DND-41 (cell line): ENCODE data around the gene PSTPIP2.

Experiments used
- EZH2 ChIP-seq: IDR thresholded peaks from 3 replicates; pipeline ENCODE4 v1.6.1; 2012; ENCODE audit warnings: borderline replicate concordance, low read depth, mild to moderate bottlenecking, moderate library complexity, low read length, inconsistent platforms; ENCODE audit not compliant: severe bottlenecking
- TF ChIP-seq, protein P1 (sequence below): IDR thresholded peaks from 2 replicates; pipeline ENCODE4 v1.5.1; 2012; ENCODE audit warnings: borderline replicate concordance, low read length, moderate library complexity, mild to moderate bottlenecking; ENCODE audit not compliant: poor library complexity, severe bottlenecking; ENCODE audit errors: extremely low read depth

DNA sequence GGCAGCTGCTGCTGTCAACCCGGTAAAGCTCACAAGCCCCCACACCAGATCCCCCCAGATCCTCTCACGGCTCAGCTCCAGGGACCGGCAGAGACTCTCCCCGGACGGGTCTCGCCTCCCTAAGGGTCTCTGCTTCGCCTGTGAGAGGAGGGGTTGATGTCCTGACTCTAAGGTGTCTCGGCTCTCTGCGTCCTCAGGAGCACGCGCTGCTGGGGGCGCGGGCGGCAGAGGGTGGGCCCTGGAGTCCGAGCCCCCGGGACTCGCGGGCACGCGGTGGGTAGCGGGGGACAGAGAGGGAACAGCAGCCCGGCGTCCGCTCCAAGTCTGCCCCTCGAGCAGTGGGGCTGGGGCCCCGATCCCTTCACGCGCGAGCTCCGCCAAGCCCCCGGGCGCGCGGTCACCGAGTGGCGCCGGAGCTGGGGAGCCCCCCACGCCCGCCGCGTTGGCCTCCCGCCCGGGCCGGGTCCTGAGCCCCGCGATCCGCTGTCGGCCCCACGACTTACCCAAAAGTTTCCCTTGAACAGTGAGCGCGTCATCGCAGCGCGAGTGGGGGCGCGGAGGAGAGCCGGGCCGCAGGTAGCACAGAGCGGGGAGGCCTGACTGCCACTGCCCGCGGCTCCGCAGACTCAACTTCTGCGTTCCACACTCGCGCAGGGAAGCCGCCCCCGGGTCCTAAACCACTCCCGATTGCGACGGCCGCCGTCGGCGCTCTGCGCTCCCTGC, at the start of gene PSTPIP2:
- TF ChIP-seq, protein P1, sequence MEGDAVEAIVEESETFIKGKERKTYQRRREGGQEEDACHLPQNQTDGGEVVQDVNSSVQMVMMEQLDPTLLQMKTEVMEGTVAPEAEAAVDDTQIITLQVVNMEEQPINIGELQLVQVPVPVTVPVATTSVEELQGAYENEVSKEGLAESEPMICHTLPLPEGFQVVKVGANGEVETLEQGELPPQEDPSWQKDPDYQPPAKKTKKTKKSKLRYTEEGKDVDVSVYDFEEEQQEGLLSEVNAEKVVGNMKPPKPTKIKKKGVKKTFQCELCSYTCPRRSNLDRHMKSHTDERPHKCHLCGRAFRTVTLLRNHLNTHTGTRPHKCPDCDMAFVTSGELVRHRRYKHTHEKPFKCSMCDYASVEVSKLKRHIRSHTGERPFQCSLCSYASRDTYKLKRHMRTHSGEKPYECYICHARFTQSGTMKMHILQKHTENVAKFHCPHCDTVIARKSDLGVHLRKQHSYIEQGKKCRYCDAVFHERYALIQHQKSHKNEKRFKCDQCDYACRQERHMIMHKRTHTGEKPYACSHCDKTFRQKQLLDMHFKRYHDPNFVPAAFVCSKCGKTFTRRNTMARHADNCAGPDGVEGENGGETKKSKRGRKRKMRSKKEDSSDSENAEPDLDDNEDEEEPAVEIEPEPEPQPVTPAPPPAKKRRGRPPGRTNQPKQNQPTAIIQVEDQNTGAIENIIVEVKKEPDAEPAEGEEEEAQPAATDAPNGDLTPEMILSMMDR, result no peak
- no peak for TF ChIP-seq EZH2
